Melanocyte of skin (primary cell): Measurements from ENCODE around the gene FHOD3. TPM values are rescaled to one million over a fixed set of nuclear protein-coding genes. Genes with fewer than 3 reads are reported as not detected.

ENCODE experiments used
- total RNA-seq, 2 donors: library from RNA; depleted of rRNA; stranded (reverse); fragments of >200 nt; gene quantifications; 2 replicates each; pipeline ENCODE4 v1.2.3, GENCODE V29; 2012

FHOD3 gene
- total RNA-seq, result 10 to 100 TPM; 23.1 to 42.0 TPM

DNA sequence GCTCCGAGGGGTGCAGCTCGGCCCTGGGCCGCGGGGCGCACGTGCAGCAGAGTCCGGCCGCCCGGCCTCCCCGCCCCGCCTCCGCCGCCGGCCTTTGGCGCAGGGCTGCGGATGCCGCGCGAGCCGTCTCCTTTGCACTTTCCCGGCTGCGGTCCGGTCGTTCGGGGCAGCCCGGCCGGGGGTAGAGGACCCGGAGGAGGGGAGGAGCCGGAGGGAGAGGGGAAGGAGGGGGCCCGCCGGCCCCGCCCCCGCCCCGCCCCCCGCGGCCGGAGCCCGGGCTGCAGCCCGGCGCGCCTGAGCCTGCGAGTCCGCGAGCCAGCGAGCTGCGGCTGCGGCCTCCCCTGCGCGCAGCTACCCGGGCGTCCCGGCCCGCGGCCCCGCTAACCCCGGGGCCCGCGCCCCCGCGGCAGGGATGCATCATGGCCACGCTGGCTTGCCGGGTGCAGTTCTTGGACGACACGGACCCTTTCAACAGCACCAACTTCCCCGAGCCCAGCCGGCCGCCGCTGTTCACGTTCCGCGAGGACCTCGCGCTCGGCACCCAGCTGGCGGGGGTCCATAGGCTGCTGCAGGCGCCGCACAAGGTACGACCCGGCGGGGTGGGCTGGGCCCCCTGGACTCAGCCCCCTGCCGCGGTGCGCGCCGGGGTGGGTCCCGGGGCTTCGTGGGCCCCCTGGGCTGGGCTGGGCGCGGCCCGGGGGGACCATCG, at the start of gene FHOD3:
TSS of gene FHOD3 (plus strand) at position 297 of the 709 bp plus-strand sequence. CDS start at position 420, 123 bp downstream.

DNA sequence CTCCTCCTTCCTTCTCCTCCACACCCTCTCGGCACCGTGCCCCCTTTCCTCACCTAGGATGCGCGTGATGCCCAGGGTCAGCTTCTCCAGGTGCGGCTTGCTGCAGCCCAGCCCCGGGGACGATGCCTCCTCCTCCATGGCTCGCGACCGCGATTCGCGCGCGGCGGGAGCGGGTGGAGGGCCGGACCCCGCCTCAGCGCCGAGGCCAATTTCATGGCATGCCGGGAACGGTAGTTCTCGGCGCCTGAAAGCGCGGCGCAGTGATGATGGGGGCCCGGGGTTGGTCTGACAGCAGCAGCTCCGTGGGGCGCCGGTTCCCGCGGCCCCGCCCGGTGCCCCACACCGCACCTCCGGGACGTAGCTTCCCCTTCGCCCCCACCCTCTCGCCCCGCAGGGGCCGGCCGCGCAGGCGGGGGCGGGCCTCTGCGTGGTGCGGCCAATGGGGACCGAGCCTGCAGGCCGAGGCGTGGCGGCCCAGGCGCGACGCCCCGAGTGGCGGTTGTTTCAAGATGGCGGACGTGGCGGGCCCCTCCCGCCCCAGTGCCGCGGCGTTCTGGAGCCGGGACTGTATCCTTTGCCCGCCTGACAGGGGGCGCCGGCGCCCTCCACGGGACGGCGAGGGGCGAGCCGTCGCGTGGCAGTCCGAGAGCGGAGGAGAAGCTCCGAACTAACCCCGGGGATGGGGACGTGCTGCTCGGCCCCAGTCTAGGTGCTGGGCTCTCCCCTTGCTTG, 531.3 kb downstream of the FHOD3 start, which contains the start of the genes KIAA1328 and TPGS2:
TSS of gene KIAA1328 (plus strand) at position 498 of the 732 bp plus-strand sequence. CDS start at position 510, 12 bp downstream.
TSS of gene TPGS2 (minus strand) at position 373 of the 732 bp plus-strand sequence. CDS start at position 138, 235 bp downstream.

Other genes starting within 250 kb of the FHOD3 start
- 10 to 100 TPM; 40.6 to 46.0 TPM for gene RPRD1A, start 230.2 kb upstream of the FHOD3 start, total RNA-seq
- 100 to 1,000 TPM; 451 to 527 TPM for gene SLC39A6, start 168.4 kb upstream of the FHOD3 start, total RNA-seq
- 100 to 1,000 TPM; 114 to 116 TPM for gene ELP2, start 167.8 kb upstream of the FHOD3 start, total RNA-seq
- 10 to 100 TPM; 52.9 to 69.2 TPM for gene MOCOS, start 110.2 kb upstream of the FHOD3 start, total RNA-seq